HepG2 (cell line): Measurements from ENCODE around the gene NOL4L. TPM values are rescaled to one million over a fixed set of nuclear protein-coding genes. Genes with fewer than 3 reads are reported as not detected.
"Not testable (repeated sequence)": the region's sequence is repeated elsewhere in the genome, so short reads cannot be mapped to it uniquely, and the experiment has no call there.

Experiments used
- ATAC-seq: fragments of 200-7000 bp; cut with Tn5 transposase; 3 replicates; pipeline ENCODE4 v1.9.1; 2020; ENCODE audit warnings: mild to moderate bottlenecking, moderate library complexity
- BruUV-seq: library from RNA; stranded (reverse); fragments of 400-500 nt; replicated peaks from 2 replicates; lab custom pipeline; 2021; lab: Mats Ljungman, UMichigan
- CTCF ChIA-PET: fragments of 300-600 bp; formaldehyde crosslinking; extraction: SDS; loops from one replicate; lab custom pipeline; 2021; ENCODE audit warnings: low total read pairs, inconsistent platforms, low intra/inter-chr PET ratio; lab: Yijun Ruan, JAX
- POLR2A ChIA-PET: fragments of 350-600 bp; sonication (Branson Sonifier 250); formaldehyde crosslinking; loops from one replicate; lab custom pipeline; 2020; ENCODE audit warnings: antibody characterized with exemption, inconsistent platforms; lab: Yijun Ruan, JAX
- DNase-seq: peaks from one replicate; pipeline ENCODE4 v3.0.0-alpha.2; 2015; ENCODE audit warnings: low spot score
- FAIRE-seq: peaks from 3 replicates; lab custom pipeline; 2011; peaks lifted over from hg19 to GRCh38; lab: Jason Lieb, UNC
- H2AFZ ChIP-seq: one replicate; pipeline ENCODE4 v1.6.1; 2011; ENCODE audit warnings: low read length, inconsistent platforms
- H3K27ac ChIP-seq: fragments of 300-600 bp; 3 replicates; pipeline ENCODE4 v1.8.0; 2011; ENCODE audit warnings: mixed run types, mild to moderate bottlenecking, mixed read lengths, low read length, inconsistent platforms; ENCODE audit not compliant: insufficient read depth; ENCODE audit errors: extremely low read length
- H3K27me3 ChIP-seq, 2 experiments: fragments of 200-600 bp in 1 of 2; 2 replicates in 1 of 2; 3 replicates in 1 of 2; pipeline versions ENCODE4 v1.6.0 to v1.8.0; 2011; ENCODE audit warnings: low read length in 2 of 2, mild to moderate bottlenecking in 2 of 2, moderate library complexity in 2 of 2, inconsistent platforms in 1 of 2; ENCODE audit not compliant: insufficient read depth in 2 of 2, control insufficient read depth in 1 of 2
- H3K36me3 ChIP-seq, 2 experiments: fragments of 200-600 bp in 1 of 2; replicated peaks in 1 of 2; 2 replicates in 1 of 2; 3 replicates in 1 of 2; pipeline versions ENCODE4 v1.5.1 to v1.8.0; 2011; ENCODE audit warnings: low read length in 2 of 2, inconsistent platforms in 1 of 2; ENCODE audit not compliant: insufficient read depth in 2 of 2, control insufficient read depth in 1 of 2
- H3K4me1 ChIP-seq: 2 replicates; pipeline ENCODE4 v1.5.1; 2012; ENCODE audit warnings: low read length, inconsistent platforms; ENCODE audit not compliant: insufficient read depth
- H3K4me2 ChIP-seq: 2 replicates; pipeline ENCODE4 v1.6.0; 2011; ENCODE audit warnings: low read depth, low read length, inconsistent platforms
- H3K4me3 ChIP-seq, 3 experiments: fragments of 200-600 bp in 1 of 3; sonication (generic), shearing (Covaris generic) in 1 of 3; replicated peaks in 1 of 3; 2 replicates each; pipeline ENCODE4 v1.5.1; 2011 to 2016; ENCODE audit warnings: low read length in 3 of 3, inconsistent platforms in 2 of 3, low read depth in 2 of 3, mild to moderate bottlenecking in 2 of 3, control low read depth in 1 of 3, mixed read lengths in 1 of 3; ENCODE audit not compliant: insufficient read depth in 1 of 3
- H3K79me2 ChIP-seq: one replicate; pipeline ENCODE4 v1.6.1; 2011; ENCODE audit warnings: low read length, inconsistent platforms; ENCODE audit not compliant: insufficient read depth
- H3K9ac ChIP-seq: 2 replicates; pipeline ENCODE4 v1.6.0; 2011; ENCODE audit warnings: mild to moderate bottlenecking, low read depth, low read length, inconsistent platforms; ENCODE audit not compliant: insufficient read depth
- H3K9me3 ChIP-seq: 2 replicates; pipeline ENCODE4 v1.5.1; 2012; ENCODE audit warnings: mild to moderate bottlenecking, low read length
- H4K20me1 ChIP-seq: 2 replicates; pipeline ENCODE4 v1.6.0; 2011; ENCODE audit warnings: inconsistent platforms, mild to moderate bottlenecking, low read length, moderate library complexity; ENCODE audit not compliant: insufficient read depth
- KDM5B ChIP-seq: sonication (generic); formaldehyde crosslinking; IDR thresholded peaks from 2 replicates; pipeline ENCODE4 v1.4.0; 2020; ENCODE audit warnings: missing genetic modification reagents, mild to moderate bottlenecking, borderline replicate concordance
- REPIN1 ChIP-seq: sonication (generic); formaldehyde crosslinking; IDR thresholded peaks from 2 replicates; pipeline ENCODE4 v1.8.0; 2022; ENCODE audit warnings: missing genetic modification reagents, low read depth, mild to moderate bottlenecking, borderline replicate concordance
- ZFP41 ChIP-seq: sonication (generic); formaldehyde crosslinking; IDR thresholded peaks from 2 replicates; pipeline ENCODE4 v1.4.0; 2020; ENCODE audit warnings: mild to moderate bottlenecking, missing genetic modification reagents, borderline replicate concordance
- ZKSCAN1 ChIP-seq: fragments of 150-350 bp; IDR thresholded peaks from 2 replicates; pipeline ENCODE4 v1.6.1; 2014; ENCODE audit warnings: low read length
- ZNF121 ChIP-seq: sonication (generic); formaldehyde crosslinking; IDR thresholded peaks from 2 replicates; pipeline ENCODE4 v1.5.0; 2020; ENCODE audit warnings: mild to moderate bottlenecking, missing genetic modification reagents
- ZNF20 ChIP-seq: sonication (generic); formaldehyde crosslinking; IDR thresholded peaks from 2 replicates; pipeline ENCODE4 v1.4.0; 2020; ENCODE audit warnings: mild to moderate bottlenecking, moderate library complexity, missing genetic modification reagents
- WGBS: methylation state at CpG from one replicate; pipeline ENCODE4 v1.1.6; 2017; ENCODE audit warnings: low lambda C conversion rate; 5-methylcytosine and 5-hydroxymethylcytosine counted together
- in situ Hi-C: cut with HindIII; loops from 2 replicates; pipeline ENCODE4 v1.10.0; 2017; ENCODE audit warnings: low pct_unique_long_range_greater_than_20kb; ENCODE audit not compliant: extremely low pct_ligation_motif_present
- intact Hi-C: fragments of 100-400 bp; cut with micrococcal nuclease; formaldehyde crosslinking; loops from one replicate; pipeline ENCODE4 v1.10.0; 2022; ENCODE audit not compliant: unreplicated experiment
- polyA plus RNA-seq, 8 experiments: library from polyadenylated mRNA; depleted of rRNA in 3 of 8; stranded (reverse) in 7 of 8; unstranded in 1 of 8; fragments of >200 nt; fragmentation: Illumina TruSeq in 4 of 8; extraction: Trizol in 4 of 8; gene quantifications; 2 replicates each; pipeline versions ENCODE4 v1.2.1 to v1.2.3, GENCODE V29; 2011 to 2016; ENCODE audit warnings: low read depth in 4 of 8, missing spikeins in 1 of 8, mixed read lengths in 1 of 8; ENCODE audit not compliant: insufficient read depth in 1 of 8
- total RNA-seq, 5 experiments: library from RNA; depleted of rRNA; stranded (reverse); fragments of >200 nt; fragmentation: Illumina TruSeq; extraction: Trizol; gene quantifications; 2 replicates each; pipeline ENCODE4 v1.2.3, GENCODE V29; 2016; ENCODE audit warnings: low read depth in 1 of 5

The NOL4L gene
- total and polyA plus RNA-seq, 2 of the 13 experiments (the other 11 are each of a cell fraction or from before 2014, with no cell fraction given), result 16.6 to 35.4 TPM

DNA sequence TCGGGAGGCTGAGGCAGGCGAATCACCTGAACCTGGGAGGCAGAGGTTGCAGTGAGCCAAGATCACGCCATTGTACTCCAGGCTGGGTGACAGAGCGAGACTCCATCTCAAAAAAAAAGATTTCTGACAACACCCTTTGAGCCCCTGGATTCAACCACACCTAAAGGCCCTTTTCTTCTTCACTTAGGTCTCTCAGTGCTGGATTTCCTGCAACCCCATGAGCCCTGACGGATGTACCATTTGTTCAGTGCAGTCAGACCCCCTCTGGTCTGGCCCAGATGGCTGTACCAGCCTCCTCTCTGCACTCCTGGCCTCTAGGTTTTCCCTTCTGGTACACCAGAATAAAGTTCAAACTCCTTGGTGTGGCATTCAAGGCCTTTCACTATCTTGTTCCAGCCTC, 9.1 kb upstream of the NOL4L start (continued):
- no peak for TF ChIP-seq REPIN1

DNA sequence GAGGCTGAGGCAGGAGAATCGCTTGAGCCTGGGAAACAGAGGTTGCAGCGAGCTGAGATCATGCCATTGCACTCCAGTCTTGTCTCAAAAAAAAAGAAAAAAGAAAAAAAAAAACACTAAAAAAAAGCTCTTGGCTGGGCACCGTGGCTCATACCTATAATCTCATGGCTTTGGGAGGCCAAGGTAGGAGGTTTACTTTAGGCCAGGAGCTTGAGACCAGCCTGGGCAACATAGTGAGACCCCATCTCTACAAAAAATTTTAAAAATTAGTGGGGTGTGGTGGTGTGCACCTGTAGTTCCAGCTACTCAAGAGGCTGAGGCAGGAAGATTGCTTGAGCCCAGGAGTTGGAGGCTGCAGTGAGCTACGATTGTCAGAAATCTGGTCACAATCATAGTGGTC, 7.5 kb upstream of the NOL4L start:
- FAIRE-seq, ATAC-seq, CTCF ChIA-PET, DNase-seq, H3K79me2 ChIP-seq, H3K4me3 ChIP-seq, H3K9ac ChIP-seq, H3K4me2 ChIP-seq, H3K36me3 ChIP-seq, H3K4me1 ChIP-seq, in situ Hi-C loops, H4K20me1 ChIP-seq, BruUV-seq, H3K27ac ChIP-seq, H3K9me3 ChIP-seq, H2AFZ ChIP-seq: not testable (repeated sequence)
- intact Hi-C loops, result loop anchor here (5.0 kb wide), 1 partner anchor 370 kb away; no protein-coding TSS in a partner anchor
- TF ChIP-seq ZNF121 (CRISPR knock-in tag), result peak; percentile 53
- WGBS, result 10% methylated on average over 4 of the region's 4 CpGs
- POLR2A ChIA-PET, result interaction anchor here (1.0 kb wide), 1 partner anchor 16 kb away, joined by 3 read pairs; no protein-coding TSS in a partner anchor
- H3K27me3 ChIP-seq, result peaks cover 30 to 82% of the 10 kb centered on the region in 2 experiments; a peak in 4 of 5 replicates

DNA sequence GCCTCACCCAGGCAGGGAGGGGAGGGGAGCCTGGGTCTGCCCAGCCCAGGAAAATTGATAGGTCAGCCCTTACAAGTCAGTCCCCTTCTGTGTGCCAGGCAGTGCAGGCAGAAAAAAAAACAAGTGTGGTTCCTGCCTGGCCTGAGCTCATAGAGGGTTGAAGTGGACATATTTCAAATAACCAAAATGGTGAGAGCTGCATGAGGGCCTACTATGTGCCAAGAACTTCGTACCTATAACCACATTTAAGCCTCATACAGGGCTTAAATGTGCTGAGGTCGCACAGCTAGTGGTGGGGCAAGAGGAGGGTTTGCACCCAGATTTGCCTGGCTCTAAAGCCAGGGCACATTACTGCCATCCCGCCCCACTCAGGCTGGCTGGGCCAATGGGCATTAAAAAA, 6.9 kb upstream of the NOL4L start:
- no peaks in the 10 kb centered on the region for H3K9me3 ChIP-seq
- H3K79me2 ChIP-seq, result no peaks in the 10 kb centered on the region
- peaks cover 9% of the 10 kb centered on the region; the same call in 1 of the 2 replicates for H3K4me1 ChIP-seq
- H3K4me2 ChIP-seq, result no peak overlapping the region
- H3K36me3 ChIP-seq, result no peaks in the 10 kb centered on the region
- ChIA-PET CTCF (no interaction called here), POLR2A (interaction anchor here (0.8 to 1.0 kb wide), 2 partner anchors 17 to 48 kb away, joined by 3 read pairs; no protein-coding TSS in a partner anchor)
- no peak overlapping the region for H3K9ac ChIP-seq
- in situ Hi-C loops (no loop called here), intact Hi-C loops (loop anchor here (5.0 kb wide), 1 partner anchor 370 kb away; no protein-coding TSS in a partner anchor)
- peaks cover 27 to 82% of the 10 kb centered on the region in 2 experiments; a peak in 4 of 5 replicates for H3K27me3 ChIP-seq
- H3K4me3 ChIP-seq, result no peak overlapping the region
- FAIRE-seq (no peak), ATAC-seq (no peak), DNase-seq (no peak)
- BruUV-seq, result no TSS peak
- no peak overlapping the region for H2AFZ ChIP-seq
- TF ChIP-seq ZNF20 (CRISPR knock-in tag), result no peak
- TF ChIP-seq ZFP41, result no peak
- TF ChIP-seq KDM5B (CRISPR knock-in tag), result 0 out of 2 replicates have a peak, but pooled peaks have one; percentile 24
- peak; percentile 77; the same call in 1 of the 2 replicates for TF ChIP-seq ZKSCAN1
- 18% methylated on average over 3 of the region's 3 CpGs for WGBS
- H3K27ac ChIP-seq, result no peak overlapping the region
- no peaks in the 10 kb centered on the region for H4K20me1 ChIP-seq
